Activated B cell treated with CpG ODN at 0.5 μM for 24 hours (primary cell): ENCODE results near the gene PPP1R12C. TPM values are rescaled to one million over a fixed set of nuclear protein-coding genes. Genes with fewer than 3 reads are reported as not detected.
"Not testable (repeated sequence)": the region's sequence is repeated elsewhere in the genome, so short reads cannot be mapped to it uniquely, and the experiment has no call there.

Experiments used
- ATAC-seq: fragments of 200-7000 bp; cut with Tn5 transposase; one replicate; pipeline ENCODE4 v1.10.0; 2021; ENCODE audit warnings: low read depth, mild to moderate bottlenecking, moderate library complexity
- CTCF ChIA-PET: fragments of 350-600 bp; sonication (Branson Sonifier 250); formaldehyde crosslinking; loops from one replicate; lab custom pipeline; 2021; ENCODE audit warnings: antibody characterized with exemption; lab: Charles Lee
- POLR2A ChIA-PET: fragments of 350-600 bp; sonication (Branson Sonifier 250); formaldehyde crosslinking; loops from one replicate; lab custom pipeline; 2021; ENCODE audit warnings: antibody characterized with exemption; lab: Charles Lee
- DNase-seq: peaks from one replicate; pipeline ENCODE4 v3.0.0; 2022
- H3K27ac Mint-ChIP-seq: one replicate; pipeline ENCODE4 v1.8.0; 2020; ENCODE audit warnings: mixed read lengths
- H3K27me3 Mint-ChIP-seq: one replicate; pipeline ENCODE4 v1.8.0; 2021; ENCODE audit warnings: mixed read lengths
- H3K36me3 Mint-ChIP-seq: one replicate; pipeline ENCODE4 v1.8.0; 2021; ENCODE audit warnings: low read depth, mixed read lengths
- H3K4me1 Mint-ChIP-seq: one replicate; pipeline ENCODE4 v1.8.0; 2021; ENCODE audit warnings: mixed read lengths
- H3K4me3 Mint-ChIP-seq: one replicate; pipeline ENCODE4 v1.8.0; 2020; ENCODE audit warnings: mild to moderate bottlenecking, mixed read lengths
- H3K9me3 Mint-ChIP-seq: one replicate; pipeline ENCODE4 v1.8.0; 2020; ENCODE audit warnings: mixed read lengths
- intact Hi-C: fragments of 100-400 bp; cut with micrococcal nuclease; formaldehyde crosslinking; loops from one replicate; pipeline ENCODE4 v1.15.1; 2024
- total RNA-seq: library from RNA; stranded (reverse); gene quantifications from 2 replicates; pipeline ENCODE4 v1.2.3, GENCODE V29; 2022
- TF ChIP-seq, protein P1 (sequence below): fragments of 200-600 bp; IDR thresholded peaks from one replicate; pipeline ENCODE4 v1.8.0; 2022; ENCODE audit warnings: antibody characterized with exemption, mild to moderate bottlenecking

The PPP1R12C gene
- total RNA-seq, 1 donor from 2014 or later = 139 TPM

GRCh38 chr19:55157064-55157908, 39.8 kb upstream of the PPP1R12C start, which contains the start of gene TNNI3:
Gene TNNI3 (minus strand): TSS chr19:55157732. CDS start chr19:55157589, 143 bp downstream.
- Mint-ChIP-seq H3K9me3 (no peaks in the 10 kb centered on the region), H3K4me1 (peaks cover 13% of the 10 kb centered on the region), H3K27ac (peak within 1 kb of the TSS; percentile 53), H3K4me3 (peak within 1 kb of the TSS; percentile 20), H3K36me3 (no peaks in the 10 kb centered on the region), H3K27me3 (peaks cover 42% of the 10 kb centered on the region)
- intact Hi-C loops = no loop called here
- no peak for DNase-seq
- TF ChIP-seq, protein P1, sequence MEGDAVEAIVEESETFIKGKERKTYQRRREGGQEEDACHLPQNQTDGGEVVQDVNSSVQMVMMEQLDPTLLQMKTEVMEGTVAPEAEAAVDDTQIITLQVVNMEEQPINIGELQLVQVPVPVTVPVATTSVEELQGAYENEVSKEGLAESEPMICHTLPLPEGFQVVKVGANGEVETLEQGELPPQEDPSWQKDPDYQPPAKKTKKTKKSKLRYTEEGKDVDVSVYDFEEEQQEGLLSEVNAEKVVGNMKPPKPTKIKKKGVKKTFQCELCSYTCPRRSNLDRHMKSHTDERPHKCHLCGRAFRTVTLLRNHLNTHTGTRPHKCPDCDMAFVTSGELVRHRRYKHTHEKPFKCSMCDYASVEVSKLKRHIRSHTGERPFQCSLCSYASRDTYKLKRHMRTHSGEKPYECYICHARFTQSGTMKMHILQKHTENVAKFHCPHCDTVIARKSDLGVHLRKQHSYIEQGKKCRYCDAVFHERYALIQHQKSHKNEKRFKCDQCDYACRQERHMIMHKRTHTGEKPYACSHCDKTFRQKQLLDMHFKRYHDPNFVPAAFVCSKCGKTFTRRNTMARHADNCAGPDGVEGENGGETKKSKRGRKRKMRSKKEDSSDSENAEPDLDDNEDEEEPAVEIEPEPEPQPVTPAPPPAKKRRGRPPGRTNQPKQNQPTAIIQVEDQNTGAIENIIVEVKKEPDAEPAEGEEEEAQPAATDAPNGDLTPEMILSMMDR = no peak
- POLR2A ChIA-PET = interaction anchor here (0.7 kb wide), 1 partner anchor 96 kb away, joined by 3 read pairs; no protein-coding TSS in a partner anchor
- no peak for ATAC-seq
- CTCF ChIA-PET = no interaction called here

- CTCF ChIA-PET = no interaction called here
- Mint-ChIP-seq H3K36me3 (no peaks in the 10 kb centered on the region), H3K27me3 (peaks cover 41% of the 10 kb centered on the region), H3K9me3 (peaks cover 3% of the 10 kb centered on the region), H3K4me1 (peaks cover 15% of the 10 kb centered on the region), H3K27ac (no peak overlapping the region), H3K4me3 (peak overlapping the region; percentile 20)
- TF ChIP-seq, protein P1 = no peak
- POLR2A ChIA-PET = no interaction called here
- intact Hi-C loops = no loop called here
- no peak for ATAC-seq
- no peak for DNase-seq
Observed at GRCh38 chr19:55156202-55157063, 39.0 kb upstream of the PPP1R12C start.

DNA sequence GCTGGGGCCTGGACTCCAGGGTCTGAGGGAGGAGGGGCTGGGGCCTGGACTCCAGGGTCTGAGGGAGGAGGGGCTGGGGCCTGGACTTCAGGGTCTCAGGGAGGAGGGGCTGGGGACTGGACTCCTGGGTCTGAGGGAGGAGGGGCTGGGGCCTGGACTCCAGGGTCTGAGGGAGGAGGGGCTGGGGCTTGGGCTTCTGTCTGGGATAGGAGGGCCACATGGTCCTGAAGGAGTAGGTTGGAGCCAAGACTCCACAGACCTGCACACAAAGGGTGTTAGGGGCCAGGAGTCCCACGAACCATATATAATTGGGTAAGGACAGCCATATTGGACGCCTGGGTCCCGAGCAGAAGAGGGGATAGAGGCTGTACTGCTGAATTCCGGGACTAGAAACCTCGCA, 38.3 kb upstream of the PPP1R12C start:
- POLR2A ChIA-PET, H3K27ac Mint-ChIP-seq, H3K9me3 Mint-ChIP-seq, H3K4me3 Mint-ChIP-seq, ATAC-seq, H3K36me3 Mint-ChIP-seq, CTCF ChIA-PET, intact Hi-C loops, DNase-seq: not testable (repeated sequence)
- peaks cover 41% of the 10 kb centered on the region for H3K27me3 Mint-ChIP-seq
- peaks cover 15% of the 10 kb centered on the region for H3K4me1 Mint-ChIP-seq

DNA sequence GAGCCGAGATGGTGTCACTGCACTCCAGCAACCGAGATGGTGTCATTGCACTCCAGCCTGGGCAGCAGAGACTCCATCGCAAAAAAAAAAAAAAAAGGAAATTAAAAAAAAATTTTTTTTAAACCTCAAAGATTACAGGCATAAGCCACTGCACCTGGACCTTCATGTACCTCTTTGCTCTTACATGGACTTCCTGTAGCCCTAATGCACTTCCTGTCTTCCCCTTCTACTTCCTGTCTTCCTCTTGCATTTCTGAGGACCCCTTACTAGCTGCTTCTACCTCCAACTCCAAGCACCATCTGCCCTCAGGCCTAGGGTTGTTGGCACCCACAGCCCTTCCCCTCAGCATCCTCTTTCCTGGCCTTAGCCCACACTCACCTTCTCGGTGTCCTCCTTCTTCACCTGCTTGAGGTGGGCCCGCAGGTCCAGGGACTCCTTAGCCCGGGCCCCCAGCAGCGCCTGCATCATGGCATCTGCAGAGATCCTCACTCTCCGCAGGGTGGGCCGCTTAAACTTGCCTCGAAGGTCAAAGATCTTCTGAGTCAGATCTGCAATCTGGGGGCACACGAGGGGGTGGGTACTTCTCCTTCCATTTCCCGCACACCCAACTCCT, 36.3 kb upstream of the PPP1R12C start:
- Mint-ChIP-seq H3K9me3 (peaks cover 4% of the 10 kb centered on the region), H3K27me3 (peaks cover 35% of the 10 kb centered on the region), H3K4me1 (peaks cover 13% of the 10 kb centered on the region), H3K27ac (no peak overlapping the region), H3K36me3 (no peaks in the 10 kb centered on the region), H3K4me3 (no peak overlapping the region)
- TF ChIP-seq, protein P1 = no peak
- CTCF ChIA-PET = no interaction called here
- ATAC-seq = no peak
- POLR2A ChIA-PET = interaction anchor here (0.6 kb wide), 1 partner anchor 126 kb away, joined by 8 read pairs; no protein-coding TSS in a partner anchor
- DNase-seq = no peak
- intact Hi-C loops = no loop called here

DNA sequence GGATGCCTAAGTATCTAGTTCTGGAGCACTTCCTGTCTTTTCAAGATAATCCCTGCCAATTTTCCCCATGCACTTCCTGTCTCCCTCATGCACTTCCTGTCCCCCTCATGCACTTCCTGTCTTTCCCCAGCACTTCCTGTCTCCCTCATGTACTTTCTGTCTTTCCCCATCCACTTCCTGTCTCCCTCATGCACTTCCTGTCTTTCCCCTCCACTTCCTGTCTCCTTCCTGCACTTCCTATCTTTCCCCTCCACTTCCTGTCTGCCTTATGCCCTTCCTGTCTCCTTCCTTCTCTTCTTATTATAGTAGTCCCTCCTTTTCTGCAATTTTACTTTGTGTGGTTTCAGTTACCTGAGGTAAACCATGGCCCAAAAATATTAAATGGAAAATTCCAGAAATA, 34.6 kb upstream of the PPP1R12C start:
- DNase-seq (no peak), ATAC-seq (no peak)
- Mint-ChIP-seq H3K27me3 (peaks cover 32% of the 10 kb centered on the region), H3K36me3 (no peaks in the 10 kb centered on the region), H3K4me3 (no peak overlapping the region), H3K4me1 (peaks cover 13% of the 10 kb centered on the region), H3K27ac (no peak overlapping the region), H3K9me3 (peaks cover 4% of the 10 kb centered on the region)
- intact Hi-C loops = no loop called here
- TF ChIP-seq, protein P1 = no peak
- ChIA-PET POLR2A (no interaction called here), CTCF (no interaction called here)
